Gastroesophageal sphincter (tissue), 4 donors: ENCODE results near the gene LRRC63. TPM values are rescaled to one million over a fixed set of nuclear protein-coding genes. Genes with fewer than 3 reads are reported as not detected.

Experiments
- ATAC-seq: fragments of 150-250 bp; one replicate; pipeline ENCODE4 v1.9.1; 2016; ENCODE audit warnings: mild to moderate bottlenecking, moderate library complexity
- H3K27ac ChIP-seq, 4 donors: fragments of 200-600 bp; sonication (generic) in 3 of 4; 1 replicate in 3 of 4; 2 replicates in 1 of 4; pipeline ENCODE4 v1.5.1; 2016 to 2019
- H3K27me3 ChIP-seq: fragments of 200-600 bp; sonication (generic); one replicate; pipeline ENCODE4 v1.5.1; 2019
- H3K36me3 ChIP-seq, 2 donors: fragments of 200-600 bp; sonication (generic); one replicate each; pipeline ENCODE4 v1.5.1; 2019; ENCODE audit warnings: control low read depth in 1 of 2
- H3K4me1 ChIP-seq, 3 donors: fragments of 200-600 bp; sonication (generic); 1 replicate in 2 of 3; 2 replicates in 1 of 3; pipeline ENCODE4 v1.5.1; 2016 to 2019; ENCODE audit warnings: control low read depth in 2 of 3
- H3K4me3 ChIP-seq, 2 donors: fragments of 200-600 bp; sonication (generic); one replicate each; pipeline ENCODE4 v1.5.1; 2019; ENCODE audit warnings: mild to moderate bottlenecking in 1 of 2, moderate library complexity in 1 of 2
- H3K9me3 ChIP-seq, 3 donors: fragments of 200-600 bp; sonication (generic); one replicate each; pipeline ENCODE4 v1.5.1; 2017 to 2019; ENCODE audit warnings: control low read depth in 2 of 3
- EP300 ChIP-seq: sonication (generic); formaldehyde crosslinking; IDR thresholded peaks from one replicate; pipeline ENCODE4 v1.6.1; 2017; ENCODE audit warnings: antibody characterized with exemption, mild to moderate bottlenecking
- POLR2A ChIP-seq, 2 donors: fragments of 450-650 bp; IDR thresholded peaks; one replicate each; pipeline ENCODE4 v1.6.1; 2017; ENCODE audit warnings: antibody characterized with exemption in 2 of 2, mild to moderate bottlenecking in 2 of 2, moderate library complexity in 1 of 2
- POLR2AphosphoS5 ChIP-seq: sonication (generic); formaldehyde crosslinking; IDR thresholded peaks from one replicate; pipeline ENCODE4 v1.6.1; 2017; ENCODE audit warnings: antibody characterized with exemption
- WGBS, 2 donors: methylation state at CpG; one replicate each; pipeline ENCODE4 v1.1.5; 2018; ENCODE audit warnings: low coverage in 1 of 2; 5-methylcytosine and 5-hydroxymethylcytosine counted together
- total RNA-seq, 4 donors: library from RNA; depleted of rRNA; stranded (reverse); fragments of >200 nt; gene quantifications; one replicate each; pipeline ENCODE4 v1.1.0, GENCODE V29; 2016
- TF ChIP-seq, protein P1 (sequence below), 4 experiments: fragments of 200-600 bp in 2 of 4; fragments of 450-650 bp in 2 of 4; sonication (generic) in 1 of 4; IDR thresholded peaks; one replicate each; pipeline ENCODE4 v1.5.1; 2017 to 2019; ENCODE audit warnings: antibody characterized with exemption in 4 of 4, mild to moderate bottlenecking in 2 of 4, moderate library complexity in 2 of 4

Gene LRRC63
- total RNA-seq, 4 donors from 2014 or later = not detected

GRCh38 chr13:46229251-46229650, 17.5 kb downstream of the LRRC63 start:
- Histone ChIP-seq H3K9me3 (peaks cover 0 to 28% (median 0%) of the 10 kb centered on the region in 3 donors), H3K4me1 (no peaks in the 10 kb centered on the region), H3K27ac (no peak overlapping the region), H3K36me3 (no peaks in the 10 kb centered on the region), H3K4me3 (no peak overlapping the region), H3K27me3 (no peaks in the 10 kb centered on the region)
- WGBS, 2 donors = 100% methylated on average over 1 to 2 of the region's 2 CpGs
- TF ChIP-seq, protein P1, sequence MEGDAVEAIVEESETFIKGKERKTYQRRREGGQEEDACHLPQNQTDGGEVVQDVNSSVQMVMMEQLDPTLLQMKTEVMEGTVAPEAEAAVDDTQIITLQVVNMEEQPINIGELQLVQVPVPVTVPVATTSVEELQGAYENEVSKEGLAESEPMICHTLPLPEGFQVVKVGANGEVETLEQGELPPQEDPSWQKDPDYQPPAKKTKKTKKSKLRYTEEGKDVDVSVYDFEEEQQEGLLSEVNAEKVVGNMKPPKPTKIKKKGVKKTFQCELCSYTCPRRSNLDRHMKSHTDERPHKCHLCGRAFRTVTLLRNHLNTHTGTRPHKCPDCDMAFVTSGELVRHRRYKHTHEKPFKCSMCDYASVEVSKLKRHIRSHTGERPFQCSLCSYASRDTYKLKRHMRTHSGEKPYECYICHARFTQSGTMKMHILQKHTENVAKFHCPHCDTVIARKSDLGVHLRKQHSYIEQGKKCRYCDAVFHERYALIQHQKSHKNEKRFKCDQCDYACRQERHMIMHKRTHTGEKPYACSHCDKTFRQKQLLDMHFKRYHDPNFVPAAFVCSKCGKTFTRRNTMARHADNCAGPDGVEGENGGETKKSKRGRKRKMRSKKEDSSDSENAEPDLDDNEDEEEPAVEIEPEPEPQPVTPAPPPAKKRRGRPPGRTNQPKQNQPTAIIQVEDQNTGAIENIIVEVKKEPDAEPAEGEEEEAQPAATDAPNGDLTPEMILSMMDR (IDR thresholded peaks at IDR 0.05) = no peak
- TF ChIP-seq POLR2A (IDR thresholded peaks at IDR 0.05) (no peak), POLR2AphosphoS5 (no peak), EP300 (no peak)
- ATAC-seq = no peak

DNA sequence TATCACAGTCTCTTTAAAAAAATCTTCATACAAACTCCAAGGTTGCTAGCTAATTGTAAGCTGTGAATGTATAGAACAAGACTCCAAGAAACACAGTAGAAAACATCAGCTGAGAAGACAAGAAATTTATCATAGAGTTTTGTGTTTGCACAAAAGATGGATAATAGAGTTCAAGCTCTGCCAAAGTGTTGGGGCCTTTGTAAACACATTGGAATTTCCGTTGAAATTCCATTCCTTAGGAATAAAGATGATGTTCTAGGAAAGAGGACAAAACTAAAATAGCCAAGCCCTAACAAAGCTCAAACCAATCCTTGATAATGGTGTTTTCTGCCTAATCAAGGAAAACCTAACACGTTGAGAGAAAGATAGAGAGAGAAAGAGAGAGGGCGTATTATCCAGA, 20.6 kb downstream of the LRRC63 start:
- TF ChIP-seq EP300 (no peak), POLR2A (IDR thresholded peaks at IDR 0.05) (no peak), POLR2AphosphoS5 (no peak)
- TF ChIP-seq, protein P1 (IDR thresholded peaks at IDR 0.05) = no peak
- Histone ChIP-seq H3K4me3 (no peak overlapping the region), H3K27me3 (no peaks in the 10 kb centered on the region), H3K9me3 (peaks cover 0 to 33% (median 0%) of the 10 kb centered on the region in 3 donors), H3K36me3 (no peaks in the 10 kb centered on the region), H3K27ac (no peak overlapping the region), H3K4me1 (no peaks in the 10 kb centered on the region)
- 33 to 57% methylated on average over 1 to 3 of the region's 3 CpGs for WGBS, 2 donors
- no peak for ATAC-seq

DNA sequence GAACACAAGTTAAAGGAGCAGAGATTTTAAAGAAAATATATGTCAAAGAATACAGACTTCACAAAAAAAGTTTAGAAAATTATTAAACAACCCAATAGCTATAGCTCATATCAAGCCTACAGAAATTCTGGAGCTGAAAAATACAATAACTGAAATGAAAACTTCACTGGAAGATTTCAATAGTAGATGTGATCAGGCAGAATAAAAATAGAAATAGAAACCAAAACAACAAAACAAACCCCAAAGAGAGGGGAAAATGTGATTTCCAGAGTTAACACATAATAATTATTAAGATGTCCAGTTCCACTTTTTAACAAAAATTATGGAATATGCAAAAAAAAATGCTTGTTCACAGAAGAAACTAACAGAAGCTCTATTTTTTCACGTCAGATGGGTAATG, 23.6 kb downstream of the LRRC63 start:
- Histone ChIP-seq H3K27me3 (no peaks in the 10 kb centered on the region), H3K4me1 (no peaks in the 10 kb centered on the region), H3K4me3 (no peak overlapping the region), H3K36me3 (no peaks in the 10 kb centered on the region), H3K27ac (no peak overlapping the region), H3K9me3 (peaks cover 0 to 21% (median 0%) of the 10 kb centered on the region in 3 donors)
- ATAC-seq = no peak
- TF ChIP-seq EP300 = no peak
- TF ChIP-seq, protein P1 (IDR thresholded peaks at IDR 0.05) = no peak
- TF ChIP-seq POLR2A (IDR thresholded peaks at IDR 0.05) = no peak
- no peak for TF ChIP-seq POLR2AphosphoS5
- WGBS, 2 donors = 70 to 77% methylated on average over 1 of the region's 1 CpG

- ATAC-seq = no peak
- WGBS, 2 donors = 100% methylated on average over 1 of the region's 1 CpG
- H3K36me3 ChIP-seq = no peaks in the 10 kb centered on the region
- H3K9me3 ChIP-seq = no peaks in the 10 kb centered on the region
- TF ChIP-seq POLR2A (IDR thresholded peaks at IDR 0.05) = no peak
- no peak for TF ChIP-seq EP300
- TF ChIP-seq POLR2AphosphoS5 = no peak
- TF ChIP-seq, protein P1 (IDR thresholded peaks at IDR 0.05) = no peak
- H3K4me1 ChIP-seq = no peaks in the 10 kb centered on the region
- no peak overlapping the region for H3K27ac ChIP-seq
- no peak overlapping the region for H3K4me3 ChIP-seq
- peaks cover 7% of the 10 kb centered on the region for H3K27me3 ChIP-seq
Observed at GRCh38 chr13:46265292-46265691, 53.6 kb downstream of the LRRC63 start.

DNA sequence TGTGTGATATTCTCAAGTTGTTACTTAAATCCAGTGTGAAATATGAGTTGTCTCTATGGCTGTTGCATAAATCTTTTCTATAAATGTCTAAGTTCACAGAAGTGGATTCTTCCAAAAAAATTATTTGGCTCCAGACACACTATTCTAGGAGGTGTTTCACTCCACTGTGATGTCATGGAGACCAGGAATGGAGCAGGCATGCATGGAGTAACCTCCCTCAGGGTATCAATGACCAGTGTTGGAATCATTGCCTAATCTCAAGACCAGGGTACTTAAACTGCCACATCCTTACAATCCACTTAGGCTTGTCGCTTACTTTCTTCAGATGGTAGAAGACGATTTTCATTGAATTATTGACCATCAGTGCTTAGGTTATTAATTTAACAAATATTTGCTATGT, 55.4 kb downstream of the LRRC63 start:
- 86 to 100% methylated on average over 1 to 2 of the region's 2 CpGs for WGBS, 2 donors

More for the DNA sequence above, 55.4 kb downstream of the LRRC63 start:
- no peak overlapping the region for H3K4me3 ChIP-seq
- H3K27me3 ChIP-seq = peaks cover 7% of the 10 kb centered on the region
- no peaks in the 10 kb centered on the region for H3K9me3 ChIP-seq
- no peaks in the 10 kb centered on the region for H3K4me1 ChIP-seq
- no peak overlapping the region for H3K27ac ChIP-seq
- ATAC-seq = no peak
- TF ChIP-seq, protein P1 (IDR thresholded peaks at IDR 0.05) = no peak
- TF ChIP-seq POLR2A (IDR thresholded peaks at IDR 0.05) = no peak
- TF ChIP-seq POLR2AphosphoS5 = no peak
- TF ChIP-seq EP300 = no peak
- H3K36me3 ChIP-seq = no peaks in the 10 kb centered on the region
